Measurements from ENCODE around the gene FBXO47.
"Not testable (repeated sequence)": the region's sequence is repeated elsewhere in the genome, so short reads cannot be mapped to it uniquely, and the experiment has no call there.

FBXO47 gene

GRCh38 chr17:38921756-38922411, 45.3 kb downstream of the FBXO47 start:
- no peak for DNase-seq (ENCODE audit: low read depth)

DNA sequence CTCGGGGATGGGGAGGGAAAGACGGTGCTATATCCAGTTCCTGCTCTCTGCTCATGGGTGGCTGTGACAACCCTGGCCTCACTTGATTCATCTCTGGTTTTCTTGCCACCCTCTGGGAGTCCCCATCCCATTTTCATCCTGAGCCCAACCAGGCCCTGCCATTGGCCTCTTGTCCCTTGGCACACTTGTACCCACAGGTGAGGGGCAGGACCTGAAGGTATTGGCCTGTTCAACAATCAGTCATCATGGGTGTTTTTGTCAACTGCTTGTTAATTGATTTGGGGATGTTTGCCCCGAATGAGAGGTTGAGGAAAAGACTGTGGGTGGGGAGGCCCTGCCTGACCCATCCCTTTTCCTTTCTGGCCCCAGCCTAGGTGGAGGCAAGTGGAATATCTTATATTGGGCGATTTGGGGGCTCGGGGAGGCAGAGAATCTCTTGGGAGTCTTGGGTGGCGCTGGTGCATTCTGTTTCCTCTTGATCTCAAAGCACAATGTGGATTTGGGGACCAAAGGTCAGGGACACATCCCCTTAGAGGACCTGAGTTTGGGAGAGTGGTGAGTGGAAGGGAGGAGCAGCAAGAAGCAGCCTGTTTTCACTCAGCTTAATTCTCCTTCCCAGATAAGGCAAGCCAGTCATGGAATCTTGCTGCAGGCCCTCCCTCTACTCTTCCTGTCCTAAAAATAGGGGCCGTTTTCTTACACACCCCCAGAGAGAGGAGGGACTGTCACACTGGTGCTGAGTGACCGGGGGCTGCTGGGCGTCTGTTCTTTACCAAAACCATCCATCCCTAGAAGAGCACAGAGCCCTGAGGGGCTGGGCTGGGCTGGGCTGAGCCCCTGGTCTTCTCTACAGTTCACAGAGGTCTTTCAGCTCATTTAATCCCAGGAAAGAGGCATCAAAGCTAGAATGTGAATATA, 46.6 kb downstream of the FBXO47 start:
- no peak for DNase-seq (ENCODE audit: low read depth)

DNA sequence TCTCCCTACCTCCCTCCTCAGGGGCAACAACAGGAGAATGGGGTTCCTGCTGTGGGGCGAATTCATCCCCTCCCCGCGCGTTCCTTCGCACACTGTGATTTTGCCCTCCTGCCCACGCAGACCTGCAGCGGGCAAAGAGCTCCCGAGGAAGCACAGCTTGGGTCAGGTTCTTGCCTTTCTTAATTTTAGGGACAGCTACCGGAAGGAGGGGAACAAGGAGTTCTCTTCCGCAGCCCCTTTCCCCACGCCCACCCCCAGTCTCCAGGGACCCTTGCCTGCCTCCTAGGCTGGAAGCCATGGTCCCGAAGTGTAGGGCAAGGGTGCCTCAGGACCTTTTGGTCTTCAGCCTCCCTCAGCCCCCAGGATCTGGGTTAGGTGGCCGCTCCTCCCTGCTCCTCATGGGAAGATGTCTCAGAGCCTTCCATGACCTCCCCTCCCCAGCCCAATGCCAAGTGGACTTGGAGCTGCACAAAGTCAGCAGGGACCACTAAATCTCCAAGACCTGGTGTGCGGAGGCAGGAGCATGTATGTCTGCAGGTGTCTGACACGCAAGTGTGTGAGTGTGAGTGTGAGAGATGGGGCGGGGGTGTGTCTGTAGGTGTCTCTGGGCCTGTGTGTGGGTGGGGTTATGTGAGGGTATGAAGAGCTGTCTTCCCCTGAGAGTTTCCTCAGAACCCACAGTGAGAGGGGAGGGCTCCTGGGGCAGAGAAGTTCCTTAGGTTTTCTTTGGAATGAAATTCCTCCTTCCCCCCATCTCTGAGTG, 47.7 kb downstream of the FBXO47 start:
- DNase-seq (ENCODE audit: low read depth), result no peak

GRCh38 chr17:38918916-38919315, 48.3 kb downstream of the FBXO47 start:
- DNase-seq (ENCODE audit: low read depth), result no peak

DNA sequence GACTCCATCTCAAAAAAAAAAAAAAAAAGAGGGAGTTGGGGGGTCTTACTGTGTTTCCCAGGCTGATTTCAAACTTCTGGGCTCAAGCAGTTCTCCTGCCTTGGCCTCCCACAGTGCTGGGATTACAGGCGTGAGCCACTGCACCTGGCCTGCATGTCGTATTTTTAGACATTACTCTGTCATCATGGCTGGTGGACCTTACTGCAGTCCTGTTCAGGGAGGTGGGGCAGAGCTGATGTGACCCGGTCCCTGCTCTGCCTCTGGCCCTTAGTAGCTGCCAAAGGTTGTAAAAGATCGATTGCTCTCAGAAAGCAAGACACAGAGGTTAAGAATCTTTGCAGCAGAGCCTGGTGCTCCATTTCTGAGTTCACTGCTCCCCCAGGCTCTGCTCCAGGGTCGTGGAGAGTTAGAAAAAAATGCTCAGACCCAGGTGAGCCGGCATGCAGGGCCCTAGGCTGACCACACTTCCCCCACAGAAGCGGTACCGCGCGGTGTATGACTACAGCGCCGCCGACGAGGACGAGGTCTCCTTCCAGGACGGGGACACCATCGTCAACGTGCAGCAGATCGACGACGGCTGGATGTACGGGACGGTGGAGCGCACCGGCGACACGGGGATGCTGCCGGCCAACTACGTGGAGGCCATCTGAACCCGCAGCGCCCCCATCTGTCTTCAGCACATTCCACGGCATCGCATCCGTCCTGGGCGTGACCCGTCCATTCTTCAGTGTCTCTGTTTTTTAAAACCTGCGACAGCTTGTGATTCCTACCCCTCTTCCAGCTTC, 48.9 kb downstream of the FBXO47 start:
- DNase-seq (ENCODE audit: low read depth), result no peak

GRCh38 chr17:38917259-38917658, 49.9 kb downstream of the FBXO47 start:
- DNase-seq (ENCODE audit: low read depth), result no peak

GRCh38 chr17:38916771-38917170, 50.4 kb downstream of the FBXO47 start:
- DNase-seq (ENCODE audit: low read depth), result no peak

GRCh38 chr17:38915639-38915995, 51.6 kb downstream of the FBXO47 start:
- DNase-seq (ENCODE audit: low read depth), result no peak

GRCh38 chr17:38914741-38915638, 52.2 kb downstream of the FBXO47 start:
- DNase-seq (ENCODE audit: low read depth), result no peak

GRCh38 chr17:38912221-38912813, 54.9 kb downstream of the FBXO47 start:
- DNase-seq (ENCODE audit: low read depth), result no peak

GRCh38 chr17:38911731-38912081, 55.5 kb downstream of the FBXO47 start:
- not testable (repeated sequence) for DNase-seq (ENCODE audit: low read depth)

- no peak for DNase-seq (ENCODE audit: low read depth)
Measured at GRCh38 chr17:38911081-38911730, 56.0 kb downstream of the FBXO47 start.

GRCh38 chr17:38910325-38910724, 56.9 kb downstream of the FBXO47 start:
- DNase-seq (ENCODE audit: low read depth), result no peak

- DNase-seq (ENCODE audit: low read depth), result no peak
Measured at GRCh38 chr17:38908676-38909181, 58.5 kb downstream of the FBXO47 start.

GRCh38 chr17:38907930-38908675, 59.1 kb downstream of the FBXO47 start:
- DNase-seq (ENCODE audit: low read depth), result no peak

DNA sequence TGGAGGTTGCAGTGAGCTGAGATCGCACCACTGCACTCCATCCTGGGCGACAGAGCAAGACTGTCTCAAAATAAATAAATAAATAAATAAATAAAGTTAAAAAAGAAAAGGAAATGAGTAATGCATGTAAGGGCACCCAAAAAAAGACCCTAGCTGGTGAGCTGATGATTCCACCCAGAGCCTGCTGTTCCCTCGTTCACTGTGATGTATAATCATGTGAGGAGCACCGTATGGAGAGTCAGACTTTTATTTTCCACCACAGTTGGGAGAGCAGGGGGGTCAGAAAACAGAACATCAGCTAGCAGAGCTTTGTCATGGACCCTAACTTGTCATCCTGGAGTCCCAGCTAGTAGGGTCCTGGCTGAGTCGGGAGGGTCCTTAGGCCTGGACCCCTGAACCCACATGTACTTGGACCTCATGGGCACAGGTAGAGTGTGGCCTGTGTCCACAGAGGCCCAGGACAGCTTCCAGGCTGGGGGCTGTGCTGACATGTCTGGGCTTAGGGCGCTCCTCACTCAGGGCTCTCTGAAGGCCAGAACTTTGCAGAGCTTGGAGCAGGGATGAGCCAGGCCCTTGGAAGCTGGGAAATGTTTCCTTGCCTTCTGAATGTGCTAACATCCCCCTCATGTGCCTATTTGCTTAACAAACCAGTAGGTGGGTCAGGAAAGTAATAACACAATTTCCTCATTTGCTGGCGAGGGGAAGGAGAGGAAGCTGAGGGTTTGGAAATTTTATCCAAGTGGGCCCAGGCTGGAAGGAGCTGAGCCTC, 60.6 kb downstream of the FBXO47 start:
- no peak for DNase-seq (ENCODE audit: low read depth)

- no peak for DNase-seq (ENCODE audit: low read depth)
Measured at GRCh38 chr17:38905375-38905774, 61.8 kb downstream of the FBXO47 start.

GRCh38 chr17:38904892-38905291, 62.3 kb downstream of the FBXO47 start:
- DNase-seq (ENCODE audit: low read depth), result no peak
